ENCODE data around the gene CRADD. TPM values are rescaled to one million over a fixed set of nuclear protein-coding genes. Genes with fewer than 3 reads are reported as not detected.
"Not testable (repeated sequence)": the region's sequence is repeated elsewhere in the genome, so short reads cannot be mapped to it uniquely, and the experiment has no call there.

Gene CRADD
- total RNA-seq, 1 donor: 12.9 TPM

- no peak for TF ChIP-seq CTCF (IDR thresholded peaks at IDR 0.05; ENCODE audit: insufficient read depth, low read length)
- no peak for DNase-seq (ENCODE audit: low read depth)
- H3K4me3 ChIP-seq (ENCODE audit: low read depth, low read length): no peak overlapping the region
Observed at GRCh38 chr12:93708952-93709351, 31.8 kb downstream of the CRADD start.

DNA sequence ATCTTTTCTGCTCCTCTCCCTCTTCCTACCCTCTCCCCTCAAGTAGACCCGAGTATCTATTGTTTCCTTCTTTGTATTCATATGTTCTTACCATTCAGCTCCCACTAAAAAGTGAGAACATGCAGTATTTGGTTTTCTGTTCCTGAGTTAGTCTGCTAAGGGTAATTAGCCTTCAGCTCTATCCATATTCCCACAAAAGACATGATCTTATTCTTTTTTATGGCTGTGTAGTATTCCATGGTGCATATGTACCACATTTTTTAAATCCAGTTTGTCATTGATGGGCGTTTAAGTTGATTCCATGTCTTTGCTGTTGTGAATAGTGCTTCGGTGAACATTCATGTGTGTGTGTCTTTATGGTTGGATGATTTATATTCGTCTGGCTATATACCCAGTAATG is 32.2 kb downstream of the CRADD start:
- H3K4me3 ChIP-seq (ENCODE audit: low read depth, low read length): no peak overlapping the region
- DNase-seq (ENCODE audit: low read depth): no peak
- TF ChIP-seq CTCF (IDR thresholded peaks at IDR 0.05; ENCODE audit: insufficient read depth, low read length): no peak

- DNase-seq (ENCODE audit: low read depth): no peak
- no peak overlapping the region for H3K4me3 ChIP-seq (ENCODE audit: low read depth, low read length)
- no peak for TF ChIP-seq CTCF (IDR thresholded peaks at IDR 0.05; ENCODE audit: insufficient read depth, low read length)
Observed at GRCh38 chr12:93710574-93710926, 33.4 kb downstream of the CRADD start.

DNA sequence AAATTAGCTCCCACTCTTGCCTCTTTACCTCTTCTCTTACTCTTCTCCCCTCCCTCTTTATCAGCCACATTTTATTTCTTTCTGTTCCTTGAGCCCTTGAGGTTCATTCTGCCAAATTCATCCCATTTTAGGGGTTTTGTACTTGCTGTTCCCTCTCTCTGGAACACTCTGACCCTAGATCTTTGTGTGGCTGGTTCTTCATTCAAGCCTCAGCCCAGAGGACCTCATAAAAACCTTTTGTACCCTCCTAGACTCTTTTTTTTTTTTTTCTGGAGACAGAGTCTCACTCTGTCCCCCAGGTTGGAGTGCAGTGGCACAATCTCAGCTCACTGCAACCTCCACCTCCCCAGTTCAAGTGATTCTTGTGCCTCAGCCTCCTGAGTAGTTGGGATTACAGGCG is 34.3 kb downstream of the CRADD start:
- not testable (repeated sequence) for DNase-seq (ENCODE audit: low read depth); H3K4me3 ChIP-seq (ENCODE audit: low read depth, low read length)

- no peak for TF ChIP-seq CTCF (IDR thresholded peaks at IDR 0.05; ENCODE audit: insufficient read depth, low read length)
- no peak overlapping the region for H3K4me3 ChIP-seq (ENCODE audit: low read depth, low read length)
- DNase-seq (ENCODE audit: low read depth): no peak
Observed at GRCh38 chr12:93712200-93712599, 35.0 kb downstream of the CRADD start.

DNA sequence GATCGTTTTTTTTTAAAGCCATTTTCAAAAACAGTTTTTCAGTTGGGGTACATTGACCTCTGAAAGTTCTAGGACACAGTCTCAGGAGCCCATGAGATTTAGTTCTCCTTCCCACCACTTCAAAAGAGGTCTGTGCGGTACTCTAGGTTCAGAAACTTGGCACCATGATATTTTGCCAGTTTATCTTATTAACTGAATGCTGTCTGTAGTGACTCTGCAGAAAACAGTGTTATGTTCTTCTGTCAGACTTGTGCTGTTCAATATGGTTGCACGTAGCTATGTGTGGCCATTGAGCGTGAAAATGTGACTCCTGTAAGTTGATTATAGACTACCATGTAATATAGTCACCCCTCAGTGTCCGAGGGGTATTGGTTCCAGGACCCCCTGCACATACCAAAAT is 35.9 kb downstream of the CRADD start:
- no peak for TF ChIP-seq CTCF (IDR thresholded peaks at IDR 0.05; ENCODE audit: insufficient read depth, low read length)
- H3K4me3 ChIP-seq (ENCODE audit: low read depth, low read length): no peak overlapping the region
- DNase-seq (ENCODE audit: low read depth): no peak

GRCh38 chr12:93713800-93714199 is 36.6 kb downstream of the CRADD start:
- no peak overlapping the region for H3K4me3 ChIP-seq (ENCODE audit: low read depth, low read length)
- no peak for TF ChIP-seq CTCF (IDR thresholded peaks at IDR 0.05; ENCODE audit: insufficient read depth, low read length)
- no peak for DNase-seq (ENCODE audit: low read depth)

Data from fibroblast of the aortic adventitia (primary cell).